ENCODE results near the gene KL.

DNA sequence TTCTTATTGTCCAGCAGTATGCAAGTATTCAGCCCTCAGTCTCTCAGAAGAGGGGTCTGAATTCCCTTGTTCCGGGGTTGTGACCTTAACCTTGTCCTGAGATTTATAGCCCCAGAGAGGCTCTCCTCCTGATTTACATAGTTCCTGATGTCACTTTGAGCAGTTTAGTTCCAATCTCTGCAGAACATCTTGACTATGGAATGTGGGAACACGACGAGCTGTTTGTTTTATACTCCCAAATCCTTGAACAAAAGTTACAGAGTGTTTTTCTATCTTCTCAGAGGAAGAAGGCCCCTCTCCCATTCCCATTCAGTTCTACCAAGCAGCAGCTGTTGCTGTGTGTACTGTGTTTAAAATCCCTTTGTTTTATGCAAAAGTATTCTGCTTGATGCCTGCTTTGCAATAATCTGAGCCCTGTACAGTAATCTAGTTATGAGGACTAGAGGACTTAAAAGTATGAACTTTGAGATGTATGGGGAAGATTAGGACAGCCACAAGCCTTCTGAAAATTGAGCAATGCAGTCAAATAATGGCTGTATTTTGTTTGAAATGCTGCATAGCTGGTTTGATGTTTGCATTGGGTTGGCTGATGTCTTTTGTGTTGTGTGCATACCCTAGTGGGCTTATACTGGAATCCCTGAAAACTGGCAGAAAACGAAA is 74.7 kb downstream of the KL start:
- TF ChIP-seq EZH2 (IDR thresholded peaks at IDR 0.05; ENCODE audit: low read length) (no peak), CTCF (optimal IDR thresholded peaks at IDR 0.05 in 1 of 3, IDR thresholded peaks at IDR 0.05 in 1 of 3, conservative IDR thresholded peaks at IDR 0.05 in 1 of 3; ENCODE audit: extremely low read depth in 1 of 3, insufficient read depth in 2 of 3, low read length in 3 of 3) (no peak)
